DMS 273 (cell line): ENCODE measurements around the gene TMEM167A.
A peak's percentile ranks its signal among the peaks of the same experiment; 100 is the strongest.

Experiments
- DNase-seq: peaks from one replicate; lab custom pipeline; 2025; ENCODE audit not compliant: unreplicated experiment; lab: John Stamatoyannopoulos, UW

TMEM167A gene

GRCh38 chr5:83036991-83037575, 40.1 kb downstream of the TMEM167A start:
- no peak for DNase-seq

GRCh38 chr5:83035373-83036100, 41.7 kb downstream of the TMEM167A start:
- peak; percentile 51 for DNase-seq

GRCh38 chr5:83034528-83035207, 42.5 kb downstream of the TMEM167A start:
- no peak for DNase-seq

- DNase-seq = no peak
Observed at GRCh38 chr5:83034036-83034435, 43.2 kb downstream of the TMEM167A start.

GRCh38 chr5:83031381-83031780, 45.8 kb downstream of the TMEM167A start:
- no peak for DNase-seq

- DNase-seq = no peak
Observed at GRCh38 chr5:83029912-83030311, 47.3 kb downstream of the TMEM167A start.

GRCh38 chr5:83026930-83027687, 50.1 kb downstream of the TMEM167A start:
- DNase-seq = no peak

GRCh38 chr5:83026516-83026915, 50.7 kb downstream of the TMEM167A start:
- DNase-seq = no peak

GRCh38 chr5:83025690-83026478, 51.3 kb downstream of the TMEM167A start:
- no peak for DNase-seq

- DNase-seq = no peak
Observed at GRCh38 chr5:83022334-83022733, 54.9 kb downstream of the TMEM167A start.

GRCh38 chr5:83015676-83016075, 61.5 kb downstream of the TMEM167A start:
- DNase-seq = no peak

- DNase-seq = no peak
Observed at GRCh38 chr5:83011985-83012384, 65.2 kb downstream of the TMEM167A start.

GRCh38 chr5:83009408-83009807, 67.8 kb downstream of the TMEM167A start:
- DNase-seq = peak; percentile 26

- DNase-seq = no peak
Observed at GRCh38 chr5:83007755-83008154, 69.4 kb downstream of the TMEM167A start.

GRCh38 chr5:83006683-83007283, 70.4 kb downstream of the TMEM167A start:
- no peak for DNase-seq

- DNase-seq = no peak
Observed at GRCh38 chr5:83003791-83004190, 73.4 kb downstream of the TMEM167A start.
